Neural crest cell (in vitro differentiated cells): ENCODE measurements around the gene UNC50. TPM values are rescaled to one million over a fixed set of nuclear protein-coding genes. Genes with fewer than 3 reads are reported as not detected.

Source experiments
- DNase-seq: peaks from one replicate; pipeline ENCODE4 v3.0.0; 2021; ENCODE audit warnings: low read depth, mixed read lengths, low spot score
- H3K27ac Mint-ChIP-seq: one replicate; pipeline ENCODE4 v1.8.0; 2021; ENCODE audit warnings: mild to moderate bottlenecking, mixed read lengths; ENCODE audit not compliant: unreplicated experiment
- H3K27me3 Mint-ChIP-seq: 2 replicates; pipeline ENCODE4 v1.8.0; 2021; ENCODE audit warnings: low read depth, mild to moderate bottlenecking, mixed read lengths
- H3K36me3 Mint-ChIP-seq: 2 replicates; pipeline ENCODE4 v1.8.0; 2021; ENCODE audit warnings: low read depth, mild to moderate bottlenecking, mixed read lengths
- H3K4me1 Mint-ChIP-seq: 2 replicates; pipeline ENCODE4 v1.8.0; 2021; ENCODE audit warnings: mixed read lengths
- H3K4me3 Mint-ChIP-seq: one replicate; pipeline ENCODE4 v1.8.0; 2021; ENCODE audit warnings: mild to moderate bottlenecking, mixed read lengths
- H3K9me3 Mint-ChIP-seq: 2 replicates; pipeline ENCODE4 v1.8.0; 2021; ENCODE audit warnings: mixed read lengths
- total RNA-seq: library from RNA; stranded (reverse); gene quantifications from 2 replicates; pipeline ENCODE4 v1.2.1, GENCODE V29; 2021
- TF ChIP-seq, protein P1 (sequence below): fragments of 200-600 bp; sonication (generic); conservative IDR thresholded peaks from 2 replicates; pipeline ENCODE4 v1.5.0; 2021; ENCODE audit warnings: antibody characterized with exemption, mild to moderate bottlenecking

UNC50 gene
- total RNA-seq, 1 donor from 2014 or later: 48.3 TPM

DNA sequence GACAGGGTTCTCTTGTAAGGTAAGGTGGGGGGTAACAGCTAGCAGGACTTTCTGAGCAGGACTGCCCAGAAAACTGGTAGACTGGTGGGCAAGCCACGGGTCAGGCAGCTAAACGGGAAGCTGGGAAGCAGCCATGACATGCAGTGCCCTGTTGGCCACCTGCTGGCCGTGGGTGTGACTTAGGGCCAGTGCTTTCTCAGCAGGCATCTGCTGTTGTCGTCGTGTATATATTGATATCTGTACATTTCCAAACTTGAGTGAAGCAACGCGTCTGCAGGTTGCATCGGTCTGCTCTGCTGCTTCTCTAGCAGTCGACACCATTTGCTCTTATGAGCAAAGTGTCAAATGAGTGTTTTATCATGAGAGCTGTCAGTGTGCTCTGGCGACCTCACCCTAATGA lies 31.1 kb upstream of the UNC50 start:
- Mint-ChIP-seq H3K27ac (no peak overlapping the region), H3K4me1 (no peaks in the 10 kb centered on the region), H3K9me3 (no peaks in the 10 kb centered on the region), H3K27me3 (no peaks in the 10 kb centered on the region), H3K4me3 (no peak overlapping the region), H3K36me3 (no peaks in the 10 kb centered on the region)
- TF ChIP-seq, protein P1, sequence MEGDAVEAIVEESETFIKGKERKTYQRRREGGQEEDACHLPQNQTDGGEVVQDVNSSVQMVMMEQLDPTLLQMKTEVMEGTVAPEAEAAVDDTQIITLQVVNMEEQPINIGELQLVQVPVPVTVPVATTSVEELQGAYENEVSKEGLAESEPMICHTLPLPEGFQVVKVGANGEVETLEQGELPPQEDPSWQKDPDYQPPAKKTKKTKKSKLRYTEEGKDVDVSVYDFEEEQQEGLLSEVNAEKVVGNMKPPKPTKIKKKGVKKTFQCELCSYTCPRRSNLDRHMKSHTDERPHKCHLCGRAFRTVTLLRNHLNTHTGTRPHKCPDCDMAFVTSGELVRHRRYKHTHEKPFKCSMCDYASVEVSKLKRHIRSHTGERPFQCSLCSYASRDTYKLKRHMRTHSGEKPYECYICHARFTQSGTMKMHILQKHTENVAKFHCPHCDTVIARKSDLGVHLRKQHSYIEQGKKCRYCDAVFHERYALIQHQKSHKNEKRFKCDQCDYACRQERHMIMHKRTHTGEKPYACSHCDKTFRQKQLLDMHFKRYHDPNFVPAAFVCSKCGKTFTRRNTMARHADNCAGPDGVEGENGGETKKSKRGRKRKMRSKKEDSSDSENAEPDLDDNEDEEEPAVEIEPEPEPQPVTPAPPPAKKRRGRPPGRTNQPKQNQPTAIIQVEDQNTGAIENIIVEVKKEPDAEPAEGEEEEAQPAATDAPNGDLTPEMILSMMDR: peak; percentile 31
- no peak for DNase-seq

DNA sequence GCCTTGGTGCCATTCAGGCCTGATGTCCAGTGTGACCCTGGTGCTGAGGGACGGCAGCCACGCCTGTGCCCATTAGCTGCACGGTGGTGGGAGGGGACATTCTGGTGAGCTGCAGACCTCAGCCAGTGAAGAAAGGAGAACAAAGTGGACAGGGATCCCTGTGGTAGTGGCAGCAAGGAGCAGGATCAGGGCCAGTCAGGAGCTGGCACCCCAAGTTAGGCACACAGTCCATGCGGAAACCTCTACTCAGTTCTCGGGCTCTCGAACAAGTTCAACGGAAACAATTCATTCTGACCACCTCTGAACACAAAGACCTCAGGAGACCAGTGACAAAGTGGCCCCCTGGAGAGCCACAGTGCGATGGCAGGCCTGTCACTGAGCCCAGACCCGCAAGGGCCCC lies 30.2 kb upstream of the UNC50 start:
- TF ChIP-seq, protein P1: no peak
- no peaks in the 10 kb centered on the region for H3K36me3 Mint-ChIP-seq
- H3K27ac Mint-ChIP-seq: no peak overlapping the region
- DNase-seq: no peak
- H3K4me3 Mint-ChIP-seq: no peak overlapping the region
- H3K4me1 Mint-ChIP-seq: no peaks in the 10 kb centered on the region
- H3K27me3 Mint-ChIP-seq: no peaks in the 10 kb centered on the region
- no peaks in the 10 kb centered on the region for H3K9me3 Mint-ChIP-seq

DNA sequence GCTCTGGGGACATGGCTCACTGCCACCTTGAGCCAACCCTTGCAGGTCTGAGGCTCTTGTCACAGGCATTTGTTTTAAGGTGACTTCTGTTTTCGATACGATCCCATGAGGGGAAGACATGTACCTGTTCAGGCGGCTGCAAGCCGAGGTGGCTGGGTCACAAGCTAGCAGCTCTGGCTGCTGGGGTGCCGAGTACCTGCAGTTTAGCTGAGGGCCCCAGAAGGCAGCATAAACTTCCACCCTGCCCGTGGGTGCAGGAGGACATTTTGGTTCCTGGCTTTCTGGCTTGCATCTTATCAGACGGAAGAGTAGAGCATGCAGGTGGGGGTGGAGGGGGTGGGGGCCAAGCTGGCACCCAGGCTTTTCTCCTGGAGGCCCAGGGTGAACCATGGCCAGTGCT lies 28.5 kb upstream of the UNC50 start:
- H3K27ac Mint-ChIP-seq: no peak overlapping the region
- no peaks in the 10 kb centered on the region for H3K36me3 Mint-ChIP-seq
- no peak overlapping the region for H3K4me3 Mint-ChIP-seq
- no peaks in the 10 kb centered on the region for H3K27me3 Mint-ChIP-seq
- no peaks in the 10 kb centered on the region for H3K9me3 Mint-ChIP-seq
- no peak for DNase-seq
- H3K4me1 Mint-ChIP-seq: no peaks in the 10 kb centered on the region
- TF ChIP-seq, protein P1: no peak

DNA sequence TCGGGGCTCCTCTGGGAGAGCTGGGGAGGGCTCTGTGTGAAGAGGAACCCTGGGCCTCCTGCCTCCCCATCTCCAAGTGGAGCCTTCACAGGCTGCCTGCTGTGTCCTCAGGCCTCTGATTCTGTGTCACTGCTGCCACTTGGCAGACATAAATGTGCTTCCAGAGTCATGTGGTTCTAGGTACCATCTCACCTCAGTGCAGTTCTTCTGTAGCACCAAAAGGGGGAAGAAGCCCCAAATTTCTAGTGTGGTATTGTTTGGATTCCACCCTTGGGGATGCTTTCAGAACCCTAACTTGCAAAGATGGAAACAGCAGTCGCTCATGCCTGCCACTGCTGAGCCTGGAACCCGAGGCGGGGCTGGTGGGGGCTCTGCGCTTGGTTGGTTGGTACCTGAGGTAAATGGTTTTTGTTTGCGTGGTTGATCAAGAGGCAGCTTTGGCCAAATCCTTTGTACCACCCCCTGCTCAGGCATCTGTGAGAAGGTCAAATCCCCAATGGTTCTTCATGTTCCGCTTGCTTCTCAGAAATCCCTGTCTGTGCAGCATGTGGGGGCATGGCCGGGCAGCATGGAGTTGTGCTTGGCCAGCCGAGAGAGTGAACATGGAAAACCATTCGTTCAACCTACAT lies 27.6 kb upstream of the UNC50 start:
- H3K4me1 Mint-ChIP-seq: no peaks in the 10 kb centered on the region
- H3K4me3 Mint-ChIP-seq: no peak overlapping the region
- DNase-seq: no peak
- H3K27ac Mint-ChIP-seq: no peak overlapping the region
- no peaks in the 10 kb centered on the region for H3K36me3 Mint-ChIP-seq
- H3K27me3 Mint-ChIP-seq: no peaks in the 10 kb centered on the region
- no peaks in the 10 kb centered on the region for H3K9me3 Mint-ChIP-seq
- TF ChIP-seq, protein P1: no peak

DNA sequence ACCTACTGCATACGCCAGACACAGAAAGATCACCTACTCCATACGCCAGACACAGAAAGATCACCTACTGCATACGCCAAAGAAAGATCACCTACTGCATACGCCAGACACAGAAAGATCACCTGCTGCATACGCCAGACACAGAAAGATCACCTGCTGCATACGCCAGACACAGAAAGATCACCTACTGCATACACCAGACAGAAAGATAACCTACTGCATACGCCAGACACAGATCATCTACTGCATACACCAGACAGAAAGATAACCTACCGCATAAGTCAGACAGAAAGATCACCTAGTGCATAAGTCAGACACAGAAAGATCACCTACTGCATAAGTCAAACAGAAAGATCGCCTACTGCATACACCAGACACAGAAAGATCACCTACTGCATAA lies 25.9 kb upstream of the UNC50 start:
- no peak overlapping the region for H3K27ac Mint-ChIP-seq
- no peak for DNase-seq
- H3K27me3 Mint-ChIP-seq: no peaks in the 10 kb centered on the region
- TF ChIP-seq, protein P1: no peak
- no peaks in the 10 kb centered on the region for H3K4me1 Mint-ChIP-seq
- no peaks in the 10 kb centered on the region for H3K36me3 Mint-ChIP-seq
- H3K4me3 Mint-ChIP-seq: no peak overlapping the region
- no peaks in the 10 kb centered on the region for H3K9me3 Mint-ChIP-seq

DNA sequence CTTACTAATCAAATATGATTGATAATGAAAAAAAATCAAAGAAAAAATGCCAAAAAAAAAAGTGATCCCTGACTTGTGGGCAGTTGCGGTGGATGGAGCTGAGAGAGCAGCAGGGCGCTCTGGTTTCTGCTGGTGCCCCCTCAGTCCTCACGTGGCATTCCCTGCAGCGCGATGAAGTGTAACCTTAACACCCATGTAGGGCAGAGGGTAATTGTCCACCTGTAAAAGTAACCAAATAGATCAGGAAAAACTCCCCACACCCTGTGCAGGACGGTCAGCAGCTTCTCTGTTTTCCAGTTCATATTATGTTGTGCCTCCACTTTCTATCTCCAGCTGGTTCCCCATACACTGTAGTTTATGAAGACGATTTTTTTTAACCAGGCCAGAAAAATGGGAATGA lies 25.1 kb upstream of the UNC50 start:
- Mint-ChIP-seq H3K4me1 (no peaks in the 10 kb centered on the region), H3K27me3 (no peaks in the 10 kb centered on the region), H3K4me3 (no peak overlapping the region), H3K9me3 (no peaks in the 10 kb centered on the region), H3K27ac (no peak overlapping the region), H3K36me3 (no peaks in the 10 kb centered on the region)
- TF ChIP-seq, protein P1: no peak
- no peak for DNase-seq
